Heart left ventricle (tissue), 13 donors: ENCODE measurements around the gene DPP10.

ENCODE experiments used
- CTCF ChIP-seq, 12 donors: fragments of 200-600 bp; sonication (generic) in 4 of 12; IDR thresholded peaks; one replicate each; pipeline versions ENCODE4 v1.5.0 to v1.8.0; 2018 to 2022; ENCODE audit warnings: antibody characterized with exemption in 12 of 12, mild to moderate bottlenecking in 5 of 12
- POLR2A ChIP-seq, 2 donors: fragments of 450-650 bp; IDR thresholded peaks; one replicate each; pipeline ENCODE4 v1.6.1; 2017; ENCODE audit warnings: antibody characterized with exemption in 2 of 2, mild to moderate bottlenecking in 2 of 2, moderate library complexity in 2 of 2
- donor health status: ischemic (EF 13 %, LVEDD 7.1; RV severe dilation, severe dysfunction).
- donor health status: DM: no; HTN: yes; CAD: no.
- donor health status: DM: no; HTN: no; CAD: no.
- donor health status: ischemic (EF 25% LVEDD 6.9; RV normal size, moderate dysfunction).
- donor health status: ischemic (EF 25% LVEDD 5.7; RV mildly dilated, moderate dysfunction).
- donor health status: ischemic (EF 35%, LVEDD 5.7; RV mildly dilated, moderate dysfunction).
- donor health status: nonischemic (EF 11% LVEDD 7.7; RV severe dilation, severe dysfunction).
- donor health status: DM: yes; HTN: yes; CAD: no.
- donor health status: PGD.
- donor health status: ischemic (EF 29% LVEDD 5.4; RV normal size, mild dysfunction).
- donor health status: nonischemic (EF 23%, LVEDD 6.1; RV moderate dilation, normal function).

- TF ChIP-seq CTCF (IDR thresholded peaks at IDR 0.05) (no peak), POLR2A (IDR thresholded peaks at IDR 0.05) (no peak)
These were observed 1331.9 kb downstream of the DPP10 start for GRCh38 chr2:115774361-115774760.
